ENCODE data around the gene TMC6. TPM values are rescaled to one million over a fixed set of nuclear protein-coding genes. Genes with fewer than 3 reads are reported as not detected.
A peak's percentile ranks its signal among the peaks of the same experiment; 100 is the strongest.

Gene TMC6
- total RNA-seq, 1 donor from 2014 or later, result 6.9 TPM

- Histone ChIP-seq H3K27ac (no peak overlapping the region), H2AFZ (replicated peaks) (no peak overlapping the region), H3K4me3 (no peak overlapping the region), H4K20me1 (ENCODE audit: low read depth) (peaks cover 12% of the 10 kb centered on the region), H3K4me1 (peaks cover 9% of the 10 kb centered on the region), H3K9me3 (ENCODE audit: low read depth) (no peaks in the 10 kb centered on the region), H3K79me2 (ENCODE audit: low read depth) (no peaks in the 10 kb centered on the region), H3K27me3 (no peaks in the 10 kb centered on the region), H3K9ac (no peak overlapping the region), H3K36me3 (no peaks in the 10 kb centered on the region), H3K4me2 (no peak overlapping the region), H3F3A (ENCODE audit: low read depth) (peaks cover 9% of the 10 kb centered on the region)
- Mint-ChIP-seq H3K36me3 (no peaks in the 10 kb centered on the region), H3K4me1 (no peaks in the 10 kb centered on the region), H3K27me3 (ENCODE audit: insufficient read depth, low read depth) (no peaks in the 10 kb centered on the region), H3K27ac (no peak overlapping the region), H3K4me3 (peak overlapping the region; percentile 13), H3K9me3 (no peaks in the 10 kb centered on the region)
- no peak for DNase-seq (ENCODE audit: low spot score)
- TF ChIP-seq EZH2 (IDR thresholded peaks at IDR 0.05) (no peak), EZH2phosphoT487 (IDR thresholded peaks at IDR 0.05) (no peak)
- TF ChIP-seq, protein P1, sequence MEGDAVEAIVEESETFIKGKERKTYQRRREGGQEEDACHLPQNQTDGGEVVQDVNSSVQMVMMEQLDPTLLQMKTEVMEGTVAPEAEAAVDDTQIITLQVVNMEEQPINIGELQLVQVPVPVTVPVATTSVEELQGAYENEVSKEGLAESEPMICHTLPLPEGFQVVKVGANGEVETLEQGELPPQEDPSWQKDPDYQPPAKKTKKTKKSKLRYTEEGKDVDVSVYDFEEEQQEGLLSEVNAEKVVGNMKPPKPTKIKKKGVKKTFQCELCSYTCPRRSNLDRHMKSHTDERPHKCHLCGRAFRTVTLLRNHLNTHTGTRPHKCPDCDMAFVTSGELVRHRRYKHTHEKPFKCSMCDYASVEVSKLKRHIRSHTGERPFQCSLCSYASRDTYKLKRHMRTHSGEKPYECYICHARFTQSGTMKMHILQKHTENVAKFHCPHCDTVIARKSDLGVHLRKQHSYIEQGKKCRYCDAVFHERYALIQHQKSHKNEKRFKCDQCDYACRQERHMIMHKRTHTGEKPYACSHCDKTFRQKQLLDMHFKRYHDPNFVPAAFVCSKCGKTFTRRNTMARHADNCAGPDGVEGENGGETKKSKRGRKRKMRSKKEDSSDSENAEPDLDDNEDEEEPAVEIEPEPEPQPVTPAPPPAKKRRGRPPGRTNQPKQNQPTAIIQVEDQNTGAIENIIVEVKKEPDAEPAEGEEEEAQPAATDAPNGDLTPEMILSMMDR (IDR thresholded peaks at IDR 0.05), result no peak
Measured at GRCh38 chr17:78164748-78165607, 36.4 kb upstream of the TMC6 start.

DNA sequence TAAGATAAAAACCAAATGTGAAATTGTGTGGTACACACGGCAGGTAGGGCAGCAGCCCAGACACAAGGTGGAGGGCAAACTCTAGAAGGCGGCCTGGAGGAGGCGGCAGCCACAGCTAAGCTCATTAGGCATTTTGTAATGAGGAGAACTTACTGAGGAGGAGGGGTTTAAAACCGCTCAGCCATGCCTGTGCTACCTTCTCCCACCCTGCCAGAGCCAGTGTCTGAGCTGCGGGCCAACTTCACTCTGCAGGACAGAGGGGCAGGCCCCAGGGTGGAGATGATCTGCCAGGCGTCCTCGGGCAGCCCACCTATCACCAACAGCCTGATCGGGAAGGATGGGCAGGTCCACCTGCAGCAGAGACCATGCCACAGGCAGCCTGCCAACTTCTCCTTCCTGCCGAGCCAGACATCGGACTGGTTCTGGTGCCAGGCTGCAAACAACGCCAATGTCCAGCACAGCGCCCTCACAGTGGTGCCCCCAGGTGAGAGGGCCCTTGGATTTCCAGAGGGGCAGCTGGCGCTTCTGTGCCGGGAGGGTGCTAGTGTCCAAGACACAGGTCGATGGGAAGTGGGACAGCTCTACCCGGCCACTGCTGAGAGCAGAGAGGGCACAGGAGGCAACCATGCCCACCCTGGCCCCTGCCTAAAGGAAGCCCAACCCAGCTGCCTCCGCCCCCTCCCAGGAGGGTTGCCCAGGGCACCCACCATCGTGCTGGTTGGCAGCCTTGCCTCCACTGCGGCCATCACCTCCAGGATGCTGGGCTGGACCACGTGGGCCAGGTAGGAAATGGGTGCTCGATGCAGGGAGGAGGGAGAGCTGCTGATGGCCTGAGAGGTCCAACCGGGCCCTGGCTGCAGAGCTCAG lies 35.6 kb upstream of the TMC6 start:
- H2AFZ ChIP-seq (replicated peaks), result no peak overlapping the region
- peaks cover 4% of the 10 kb centered on the region for H4K20me1 ChIP-seq (ENCODE audit: low read depth)
- no peaks in the 10 kb centered on the region for H3K79me2 ChIP-seq (ENCODE audit: low read depth)
- H3K4me1 Mint-ChIP-seq, result no peaks in the 10 kb centered on the region
- H3K36me3 ChIP-seq, result no peaks in the 10 kb centered on the region
- H3K9ac ChIP-seq, result no peak overlapping the region
- H3K36me3 Mint-ChIP-seq, result no peaks in the 10 kb centered on the region
- no peaks in the 10 kb centered on the region for H3K9me3 Mint-ChIP-seq
- no peaks in the 10 kb centered on the region for H3K9me3 ChIP-seq (ENCODE audit: low read depth)
- H3K4me3 Mint-ChIP-seq, result no peak overlapping the region
- H3K27ac ChIP-seq, result no peak overlapping the region
- H3K4me1 ChIP-seq, result peaks cover 3% of the 10 kb centered on the region
- no peaks in the 10 kb centered on the region for H3K27me3 Mint-ChIP-seq (ENCODE audit: insufficient read depth, low read depth)
- DNase-seq (ENCODE audit: low spot score), result no peak
- peaks cover under 1% of the 10 kb centered on the region for H3F3A ChIP-seq (ENCODE audit: low read depth)
- H3K4me2 ChIP-seq, result no peak overlapping the region
- H3K27ac Mint-ChIP-seq, result peak overlapping the region; percentile 72
- H3K27me3 ChIP-seq, result no peaks in the 10 kb centered on the region
- no peak overlapping the region for H3K4me3 ChIP-seq
- TF ChIP-seq EZH2phosphoT487 (IDR thresholded peaks at IDR 0.05) (no peak), EZH2 (IDR thresholded peaks at IDR 0.05) (no peak)
- TF ChIP-seq, protein P1 (IDR thresholded peaks at IDR 0.05), result no peak

- DNase-seq (ENCODE audit: low spot score), result no peak
- H3K4me1 Mint-ChIP-seq, result no peaks in the 10 kb centered on the region
- no peak overlapping the region for H3K27ac ChIP-seq
- TF ChIP-seq, protein P1 (IDR thresholded peaks at IDR 0.05), result no peak
- no peak for TF ChIP-seq EZH2 (IDR thresholded peaks at IDR 0.05)
- TF ChIP-seq EZH2phosphoT487 (IDR thresholded peaks at IDR 0.05), result no peak
- H3K9me3 Mint-ChIP-seq, result no peaks in the 10 kb centered on the region
- no peaks in the 10 kb centered on the region for H3F3A ChIP-seq (ENCODE audit: low read depth)
- H4K20me1 ChIP-seq (ENCODE audit: low read depth), result no peaks in the 10 kb centered on the region
- no peaks in the 10 kb centered on the region for H3K27me3 ChIP-seq
- H3K79me2 ChIP-seq (ENCODE audit: low read depth), result no peaks in the 10 kb centered on the region
- no peaks in the 10 kb centered on the region for H3K9me3 ChIP-seq (ENCODE audit: low read depth)
- no peak overlapping the region for H3K4me2 ChIP-seq
- no peaks in the 10 kb centered on the region for H3K36me3 ChIP-seq
- no peak overlapping the region for H2AFZ ChIP-seq (replicated peaks)
- no peaks in the 10 kb centered on the region for H3K4me1 ChIP-seq
- H3K27ac Mint-ChIP-seq, result no peak overlapping the region
- no peak overlapping the region for H3K4me3 Mint-ChIP-seq
- H3K4me3 ChIP-seq, result no peak overlapping the region
- H3K27me3 Mint-ChIP-seq (ENCODE audit: insufficient read depth, low read depth), result peaks cover 4% of the 10 kb centered on the region
- no peak overlapping the region for H3K9ac ChIP-seq
- no peaks in the 10 kb centered on the region for H3K36me3 Mint-ChIP-seq
Measured at GRCh38 chr17:78159575-78160158, 31.1 kb upstream of the TMC6 start.

Measured in neural progenitor cell (in vitro differentiated cells).